ENCODE measurements around the gene RGS3. TPM values are rescaled to one million over a fixed set of nuclear protein-coding genes. Genes with fewer than 3 reads are reported as not detected.

Gene RGS3
- total RNA-seq, 2 experiments from 2014 or later: 51.0 to 51.5 TPM

DNA sequence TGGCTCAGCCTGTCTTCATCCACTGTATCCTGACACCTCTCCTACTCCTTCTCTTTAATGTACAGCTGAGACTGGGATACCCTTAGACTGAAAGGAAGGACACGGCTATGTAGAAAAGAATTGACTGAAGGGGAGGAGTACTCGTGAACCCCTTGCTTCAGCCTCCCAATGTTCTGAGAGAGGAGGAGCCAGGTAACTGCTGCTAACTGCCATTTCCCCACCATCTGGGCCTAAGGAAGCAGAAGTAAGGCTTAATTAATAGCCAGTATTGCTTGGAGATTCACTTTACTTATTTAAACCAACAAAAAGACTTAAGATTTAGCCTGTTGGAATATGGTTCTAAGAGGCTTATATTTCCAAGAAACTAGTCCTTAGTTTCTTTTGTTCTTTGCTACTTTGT, 18.8 kb upstream of the RGS3 start:
- CTCF ChIA-PET: interaction anchor here (1.2 to 9.4 kb wide), 6 partner anchors 80 to 216 kb away, joined by 3 to 193 read pairs (median 52); no protein-coding TSS in a partner anchor
- DNase-seq: no peak
- intact Hi-C loops (cut with micrococcal nuclease): no loop called here
- no peaks in the 10 kb centered on the region for H3K36me3 Mint-ChIP-seq (ENCODE audit: low read depth)
- H3K4me3 Mint-ChIP-seq: no peak overlapping the region
- H3K9me3 Mint-ChIP-seq: no peaks in the 10 kb centered on the region
- H3K27me3 Mint-ChIP-seq: no peaks in the 10 kb centered on the region
- ATAC-seq: no peak
- H3K4me1 Mint-ChIP-seq (ENCODE audit: low read depth): peaks cover 3% of the 10 kb centered on the region
- H3K27ac Mint-ChIP-seq: no peak overlapping the region
- TF ChIP-seq, protein P1, sequence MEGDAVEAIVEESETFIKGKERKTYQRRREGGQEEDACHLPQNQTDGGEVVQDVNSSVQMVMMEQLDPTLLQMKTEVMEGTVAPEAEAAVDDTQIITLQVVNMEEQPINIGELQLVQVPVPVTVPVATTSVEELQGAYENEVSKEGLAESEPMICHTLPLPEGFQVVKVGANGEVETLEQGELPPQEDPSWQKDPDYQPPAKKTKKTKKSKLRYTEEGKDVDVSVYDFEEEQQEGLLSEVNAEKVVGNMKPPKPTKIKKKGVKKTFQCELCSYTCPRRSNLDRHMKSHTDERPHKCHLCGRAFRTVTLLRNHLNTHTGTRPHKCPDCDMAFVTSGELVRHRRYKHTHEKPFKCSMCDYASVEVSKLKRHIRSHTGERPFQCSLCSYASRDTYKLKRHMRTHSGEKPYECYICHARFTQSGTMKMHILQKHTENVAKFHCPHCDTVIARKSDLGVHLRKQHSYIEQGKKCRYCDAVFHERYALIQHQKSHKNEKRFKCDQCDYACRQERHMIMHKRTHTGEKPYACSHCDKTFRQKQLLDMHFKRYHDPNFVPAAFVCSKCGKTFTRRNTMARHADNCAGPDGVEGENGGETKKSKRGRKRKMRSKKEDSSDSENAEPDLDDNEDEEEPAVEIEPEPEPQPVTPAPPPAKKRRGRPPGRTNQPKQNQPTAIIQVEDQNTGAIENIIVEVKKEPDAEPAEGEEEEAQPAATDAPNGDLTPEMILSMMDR (IDR thresholded peaks at IDR 0.05): no peak
- POLR2A ChIA-PET: no interaction called here

DNA sequence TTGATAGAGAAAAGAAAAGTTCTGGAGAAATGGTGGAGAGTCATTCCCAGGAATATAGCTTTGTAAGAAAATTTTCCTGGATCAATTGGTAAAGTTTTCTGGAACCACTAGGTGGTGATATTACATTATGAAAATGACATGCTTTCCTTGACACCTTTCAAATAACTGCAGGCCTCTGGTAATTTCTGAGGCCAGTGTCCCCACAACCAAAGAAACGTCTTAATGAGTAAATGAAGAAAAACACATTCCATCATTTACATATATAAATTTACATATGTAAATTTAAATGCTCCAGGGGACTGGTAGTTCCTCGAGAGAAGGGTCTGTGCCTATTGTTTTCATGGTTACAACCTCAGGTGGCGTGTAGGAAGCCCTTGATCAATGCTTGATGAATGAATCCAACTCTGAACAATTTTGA, 17.2 kb upstream of the RGS3 start:
- peak; percentile 58 for ATAC-seq
- POLR2A ChIA-PET: interaction anchor here (0.7 to 1.9 kb wide), 2 partner anchors 133 to 209 kb away, joined by 3 to 4 read pairs; no protein-coding TSS in a partner anchor
- Mint-ChIP-seq H3K4me3 (no peak overlapping the region), H3K9me3 (no peaks in the 10 kb centered on the region), H3K27me3 (no peaks in the 10 kb centered on the region), H3K4me1 (ENCODE audit: low read depth) (peaks cover 3% of the 10 kb centered on the region), H3K27ac (peak overlapping the region; percentile 9), H3K36me3 (ENCODE audit: low read depth) (no peaks in the 10 kb centered on the region)
- intact Hi-C loops (cut with micrococcal nuclease): loop anchor here (2.0 kb wide), 3 partner anchors 70 to 208 kb away; no protein-coding TSS in a partner anchor
- peak; percentile 35 for DNase-seq
- TF ChIP-seq, protein P1 (IDR thresholded peaks at IDR 0.05): peak; percentile 93
- CTCF ChIA-PET: interaction anchor here (0.6 to 9.4 kb wide), 40 partner anchors 8 to 247 kb away, joined by 3 to 193 read pairs (median 4); partner anchors contain the start of genes C9orf43, CDC26, POLE3 and WDR31

DNA sequence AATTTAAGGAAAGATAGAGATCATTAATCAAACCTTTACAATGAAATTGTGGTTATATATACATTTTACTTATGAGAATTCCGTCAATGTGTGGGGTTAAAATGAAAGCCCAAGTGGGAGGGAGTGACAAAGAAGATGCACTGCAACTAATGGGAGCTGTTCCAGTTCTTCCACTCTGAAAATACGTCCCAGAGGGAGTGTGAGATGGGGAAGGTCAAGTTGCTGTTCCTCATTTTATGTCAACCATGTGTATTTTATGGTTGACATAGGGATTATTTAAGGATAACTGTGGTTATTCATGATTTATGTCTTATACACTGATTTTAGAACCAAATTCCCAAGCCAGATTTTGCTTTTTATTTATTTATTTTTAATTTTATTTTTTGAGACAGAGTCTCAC, 14.2 kb upstream of the RGS3 start:
- Mint-ChIP-seq H3K9me3 (no peaks in the 10 kb centered on the region), H3K27me3 (no peaks in the 10 kb centered on the region), H3K27ac (no peak overlapping the region), H3K4me1 (ENCODE audit: low read depth) (peaks cover 3% of the 10 kb centered on the region), H3K36me3 (ENCODE audit: low read depth) (no peaks in the 10 kb centered on the region), H3K4me3 (no peak overlapping the region)
- TF ChIP-seq, protein P1 (IDR thresholded peaks at IDR 0.05): no peak
- intact Hi-C loops (cut with micrococcal nuclease): no loop called here
- ChIA-PET CTCF (interaction anchor here (4.8 to 9.4 kb wide), 3 partner anchors 131 to 206 kb away, joined by 88 to 193 read pairs (median 105); no protein-coding TSS in a partner anchor), POLR2A (interaction anchor here (0.7 kb wide), 1 partner anchor 151 kb away, joined by 3 read pairs; no protein-coding TSS in a partner anchor)
- ATAC-seq (no peak), DNase-seq (no peak)

GRCh38 chr9:113452113-113452605, 11.4 kb upstream of the RGS3 start:
- intact Hi-C loops (cut with micrococcal nuclease): no loop called here
- ATAC-seq: no peak
- CTCF ChIA-PET: interaction anchor here (0.8 to 9.4 kb wide), 5 partner anchors 8 to 204 kb away, joined by 3 to 193 read pairs (median 4); no protein-coding TSS in a partner anchor
- POLR2A ChIA-PET: no interaction called here
- H3K4me3 Mint-ChIP-seq: no peak overlapping the region
- H3K27ac Mint-ChIP-seq: no peak overlapping the region
- TF ChIP-seq, protein P1 (IDR thresholded peaks at IDR 0.05): no peak
- H3K9me3 Mint-ChIP-seq: no peaks in the 10 kb centered on the region
- H3K27me3 Mint-ChIP-seq: no peaks in the 10 kb centered on the region
- no peaks in the 10 kb centered on the region for H3K36me3 Mint-ChIP-seq (ENCODE audit: low read depth)
- peaks cover 8% of the 10 kb centered on the region for H3K4me1 Mint-ChIP-seq (ENCODE audit: low read depth)
- no peak for DNase-seq

Measured in activated CD8-positive, alpha-beta T cell treated with anti-CD3 and anti-CD28 coated beads for 36 hours (primary cell).